ENCODE results near the gene ITGA3. TPM values are rescaled to one million over a fixed set of nuclear protein-coding genes. Genes with fewer than 3 reads are reported as not detected.

The ITGA3 gene
- total and polyA plus RNA-seq, 4 donors: 48.1 to 159 (median 131) TPM

DNA sequence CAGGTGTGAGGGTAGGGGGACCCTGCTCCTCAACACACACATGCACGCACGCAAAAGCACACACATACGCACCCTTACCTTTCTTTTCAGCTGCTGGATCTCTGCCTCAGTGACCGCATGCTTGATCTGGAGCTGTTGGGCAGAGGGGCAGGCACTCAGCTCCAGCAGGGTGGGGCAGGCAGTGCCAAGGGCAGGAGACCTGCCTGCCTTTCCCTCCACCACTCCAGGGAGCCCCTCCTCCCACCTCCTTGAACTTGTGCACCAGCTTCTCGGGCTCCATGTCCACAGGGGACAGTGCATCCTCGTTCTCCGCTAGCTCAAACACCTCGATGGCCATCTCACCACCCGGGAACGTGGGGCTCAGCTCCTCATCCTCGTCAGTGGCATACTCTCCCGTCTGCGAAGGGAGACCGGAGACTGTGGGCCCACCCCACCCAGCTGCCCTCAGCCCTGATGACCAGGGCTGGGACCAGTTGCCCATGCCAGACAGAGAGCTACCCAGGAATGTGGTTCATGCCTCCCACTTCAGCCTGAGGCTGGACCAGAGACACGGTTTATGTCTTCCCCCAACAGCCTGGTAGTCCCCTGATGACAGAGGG is 83.4 kb downstream of the ITGA3 start:
- Histone ChIP-seq H3K36me3 (ENCODE audit: control insufficient read depth in 1 of 2, insufficient read depth in 2 of 2, low read length in 1 of 2) (peaks cover 5% of the 10 kb centered on the region in 2 donors), H3K27ac (ENCODE audit: low read depth in 1 of 2, low read length in 2 of 2) (no peak overlapping the region), H3K9me3 (ENCODE audit: control insufficient read depth, low read length) (no peaks in the 10 kb centered on the region), H3K4me1 (ENCODE audit: control insufficient read depth in 1 of 2, insufficient read depth in 2 of 2, low read length in 2 of 2) (no peaks in the 10 kb centered on the region), H3K4me3 (ENCODE audit: low read length in 2 of 2) (no peak overlapping the region), H3K27me3 (ENCODE audit: control insufficient read depth in 1 of 2, insufficient read depth in 2 of 2, low read length in 1 of 2) (no peaks in the 10 kb centered on the region)
- intact Hi-C loops (cut with DNase I): no loop called here
- 81 to 86% methylated on average over 15 of the region's 15 CpGs for WGBS, 2 donors
- ATAC-seq (ENCODE audit: low FRiP score): no peak
- no peak for DNase-seq

Other genes starting within 250 kb of the ITGA3 start
- gene TAC4, start 208.0 kb upstream of the ITGA3 start, total RNA-seq: not detected
- not detected for gene TAC4, start 208.0 kb upstream of the ITGA3 start, polyA plus RNA-seq
- under 1 TPM in 1 of 2 donors, not detected in 1; 0.39 TPM for gene DLX4, start 86.9 kb upstream of the ITGA3 start, total RNA-seq
- under 1 TPM in 1 of 2 donors, not detected in 1; 0.50 TPM for gene DLX4, start 86.9 kb upstream of the ITGA3 start, polyA plus RNA-seq
- gene DLX3, start 60.9 kb upstream of the ITGA3 start, total RNA-seq: 1 to 10 TPM in 1 of 2 donors, under 1 TPM in 1; 0.18 to 1.3 TPM
- gene DLX3, start 60.9 kb upstream of the ITGA3 start, polyA plus RNA-seq: 1 to 10 TPM in 1 of 2 donors, under 1 TPM in 1; 0.41 to 1.0 TPM
- gene PDK2, start 39.2 kb downstream of the ITGA3 start, total RNA-seq: 10 to 100 TPM; 39.4 to 42.8 TPM
- gene PDK2, start 39.2 kb downstream of the ITGA3 start, polyA plus RNA-seq: 10 to 100 TPM; 15.0 to 45.8 TPM
- 10 to 100 TPM in 1 of 2 donors, 1 to 10 TPM in 1; 9.3 to 12.6 TPM for gene SAMD14, start 74.0 kb downstream of the ITGA3 start, total RNA-seq
- gene SAMD14, start 74.0 kb downstream of the ITGA3 start, polyA plus RNA-seq: 1 to 10 TPM; 2.5 to 3.8 TPM
- 10 to 100 TPM; 64.4 to 99.0 TPM for gene PPP1R9B, start 94.6 kb downstream of the ITGA3 start, total RNA-seq
- gene PPP1R9B, start 94.6 kb downstream of the ITGA3 start, polyA plus RNA-seq: 10 to 100 TPM; 20.3 to 26.1 TPM
- 10 to 100 TPM; 91.8 to 92.7 TPM for gene SGCA, start 109.9 kb downstream of the ITGA3 start, total RNA-seq
- 100 to 1,000 TPM in 1 of 2 donors, 10 to 100 TPM in 1; 86.4 to 198 TPM for gene SGCA, start 109.9 kb downstream of the ITGA3 start, polyA plus RNA-seq
- 100 to 1,000 TPM; 400 to 948 TPM for gene COL1A1, start 145.5 kb downstream of the ITGA3 start, total RNA-seq
- gene COL1A1, start 145.5 kb downstream of the ITGA3 start, polyA plus RNA-seq: 100 to 1,000 TPM in 1 of 2 donors, 10 to 100 TPM in 1; 70.2 to 391 TPM
- 1 to 10 TPM in 1 of 2 donors, under 1 TPM in 1; 0.94 to 1.4 TPM for gene TMEM92, start 218.4 kb downstream of the ITGA3 start, total RNA-seq
- 10 to 100 TPM in 1 of 2 donors, not detected in 1; 12.4 TPM for gene TMEM92, start 218.4 kb downstream of the ITGA3 start, polyA plus RNA-seq

Data from aorta (tissue), 5 donors.